Nucleus accumbens (tissue), 56 donors: ENCODE measurements around the gene TCEA3.

Source experiments
- DNase-seq, 56 donors: peaks; one replicate each; lab custom pipeline; 2025; lab: John Stamatoyannopoulos, UW

The TCEA3 gene

GRCh38 chr1:23424293-23425192 is at the start of gene TCEA3:
TSS of gene TCEA3 (minus strand) at chr1:23424748. CDS start at chr1:23424633, 115 bp downstream.
- DNase-seq, result peak in 4 of 56 donors; percentile 17 to 55 (median 25)

GRCh38 chr1:23473037-23473800 is 48.7 kb upstream of the TCEA3 start:
- no peak for DNase-seq

GRCh38 chr1:23472351-23473036 is 47.9 kb upstream of the TCEA3 start:
- DNase-seq, result no peak

- DNase-seq, result no peak
Measured at GRCh38 chr1:23471473-23472075, 47.0 kb upstream of the TCEA3 start.

GRCh38 chr1:23470282-23471070 is 45.9 kb upstream of the TCEA3 start:
- peak in 4 of 56 donors; percentile 14 to 28 (median 16) for DNase-seq

- no peak for DNase-seq
Measured at GRCh38 chr1:23469372-23469982, 44.9 kb upstream of the TCEA3 start.

- DNase-seq, result peak in 50 of 56 donors; percentile 14 to 82 (median 58)
Measured at GRCh38 chr1:23466423-23466989, 42.0 kb upstream of the TCEA3 start.

GRCh38 chr1:23463286-23463685 is 38.7 kb upstream of the TCEA3 start:
- no peak for DNase-seq

GRCh38 chr1:23462766-23463165 is 38.2 kb upstream of the TCEA3 start:
- no peak for DNase-seq

GRCh38 chr1:23461050-23461449 is 36.5 kb upstream of the TCEA3 start:
- no peak for DNase-seq

GRCh38 chr1:23460519-23460918 is 36.0 kb upstream of the TCEA3 start:
- no peak for DNase-seq

- DNase-seq, result no peak
Measured at GRCh38 chr1:23459338-23459757, 34.8 kb upstream of the TCEA3 start.

- DNase-seq, result no peak
Measured at GRCh38 chr1:23456226-23456625, 31.7 kb upstream of the TCEA3 start.

- no peak for DNase-seq
Measured at GRCh38 chr1:23453455-23454000, 29.0 kb upstream of the TCEA3 start.

- peak in 4 of 56 donors; percentile 5 to 20 (median 8) for DNase-seq
Measured at GRCh38 chr1:23452011-23452411, 27.5 kb upstream of the TCEA3 start.

GRCh38 chr1:23451441-23451840 is 26.9 kb upstream of the TCEA3 start:
- no peak for DNase-seq

GRCh38 chr1:23450894-23451293 is 26.3 kb upstream of the TCEA3 start:
- DNase-seq, result no peak

GRCh38 chr1:23449958-23450357 is 25.4 kb upstream of the TCEA3 start:
- peak in 3 of 56 donors; percentile 2 to 4 (median 2) for DNase-seq
